ENCODE results near the gene GPR89B.
"Not testable (repeated sequence)": the region's sequence is repeated elsewhere in the genome, so short reads cannot be mapped to it uniquely, and the experiment has no call there.

The GPR89B gene

DNA sequence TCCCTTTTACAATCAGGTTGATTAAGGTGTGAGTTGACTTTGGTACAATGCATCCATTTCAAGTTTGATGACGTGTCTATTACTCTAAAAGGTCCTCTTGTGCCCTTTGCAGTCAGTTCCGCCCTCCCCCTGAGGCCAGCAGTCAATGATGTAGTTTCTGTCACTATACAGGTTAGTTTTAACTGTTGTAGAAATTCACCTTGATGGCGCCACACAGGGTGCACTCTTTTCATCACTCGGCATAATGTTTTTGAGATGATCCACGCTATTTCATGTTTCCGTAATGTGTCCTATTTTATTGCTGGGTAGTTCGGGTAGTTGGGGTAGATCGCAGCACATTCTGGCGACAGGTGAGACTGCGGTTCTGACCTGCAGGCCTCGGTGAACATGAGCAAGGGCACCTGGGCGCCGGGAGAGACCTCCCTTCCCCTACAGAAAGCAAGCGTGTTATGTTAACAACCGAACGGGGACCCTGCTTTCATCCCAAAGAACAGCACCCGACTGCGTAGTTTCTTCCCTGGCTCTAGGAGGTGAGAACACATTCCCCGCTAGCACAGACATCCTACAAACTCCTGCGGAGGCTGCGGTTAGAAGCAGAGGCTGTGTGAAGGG is 109.7 kb downstream of the GPR89B start:
- DNase-seq: not testable (repeated sequence)

DNA sequence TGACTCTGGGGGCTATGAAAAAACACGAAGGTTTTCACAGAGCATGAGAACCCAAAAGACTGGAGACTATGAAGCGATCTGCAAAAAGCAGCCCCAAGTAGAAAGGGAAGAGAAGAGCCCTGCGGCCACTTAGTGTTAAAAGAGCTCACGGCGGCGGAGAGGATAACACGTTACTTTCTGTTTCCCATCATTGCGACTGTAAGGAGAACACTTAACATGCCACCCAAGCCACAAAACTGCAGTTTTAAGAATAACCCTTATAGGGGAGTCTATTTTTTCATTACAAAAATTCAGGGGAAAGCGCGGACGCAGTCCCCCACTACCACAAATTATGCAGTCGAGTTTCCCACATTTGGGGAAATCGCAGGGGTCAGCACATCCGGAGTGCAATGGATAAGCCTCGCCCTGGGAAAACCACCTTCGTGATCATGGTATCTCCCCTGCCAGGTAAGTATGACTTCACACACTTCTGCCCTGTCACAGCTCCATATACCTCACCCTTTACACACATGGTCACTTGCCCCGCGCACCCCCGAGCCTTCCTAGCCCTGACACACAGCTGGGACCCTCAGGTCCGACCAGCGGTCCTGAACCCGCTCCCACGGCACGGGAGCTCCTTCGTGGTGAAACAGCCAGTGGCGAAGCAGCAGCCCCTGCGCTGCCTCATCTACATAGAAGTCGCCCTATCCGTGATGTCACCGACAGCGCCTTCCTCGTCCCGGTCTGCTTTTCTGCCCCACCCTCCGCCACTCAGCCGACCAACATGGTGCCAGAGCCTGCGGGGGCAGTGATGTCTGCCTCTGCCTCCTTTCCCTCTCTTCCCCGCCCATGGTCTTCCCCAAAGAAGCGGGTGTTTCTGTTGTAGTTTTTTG is 110.5 kb downstream of the GPR89B start:
- DNase-seq: peak; percentile 29

Measured in CD4-positive, alpha-beta T cell treated with Interleukin-6 for 4 hours (primary cell).